SKM-1 (cell line): Measurements from ENCODE around the gene FBXW2.
A peak's percentile ranks its signal among the peaks of the same experiment; 100 is the strongest.

Source experiments
- DNase-seq: peaks from one replicate; lab custom pipeline; 2025; ENCODE audit not compliant: unreplicated experiment; lab: John Stamatoyannopoulos, UW

The FBXW2 gene

DNA sequence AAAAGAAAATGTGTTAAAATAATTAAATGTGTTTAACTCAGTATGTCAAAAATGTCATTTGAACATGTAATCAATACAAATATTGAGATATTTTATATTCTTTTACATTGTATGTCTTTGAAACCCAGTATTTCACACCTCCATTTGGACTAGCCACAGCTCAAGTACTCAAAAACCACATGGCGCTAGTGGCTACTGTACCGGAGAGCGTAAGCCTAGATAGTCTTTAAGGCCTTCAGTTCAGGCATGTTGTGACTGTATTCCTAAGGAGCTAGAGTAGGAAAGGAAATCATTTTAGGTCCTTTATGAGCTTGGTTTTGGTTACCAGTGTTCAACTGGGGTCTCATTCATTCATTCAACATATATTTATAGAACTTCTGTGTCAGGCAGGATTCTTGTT lies 12.8 kb downstream of the FBXW2 start:
- DNase-seq, result no peak

DNA sequence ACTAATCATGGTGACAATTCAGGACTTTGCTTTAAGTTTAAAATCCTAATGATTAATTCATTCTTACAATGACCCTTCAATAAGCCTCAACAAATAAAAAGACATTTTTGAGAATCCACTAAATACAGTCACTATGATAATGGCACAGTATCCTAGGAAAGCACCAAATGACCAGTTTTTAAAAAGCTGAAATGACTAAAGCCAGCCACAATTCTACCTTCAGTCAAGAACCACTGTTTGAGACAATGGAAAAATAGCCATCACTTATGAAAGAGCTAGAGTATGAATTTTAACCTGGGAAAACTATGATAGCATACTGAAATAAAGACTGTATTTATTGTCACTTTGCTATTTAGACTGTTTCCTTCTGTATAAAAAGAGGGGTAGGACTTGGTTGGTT lies 14.0 kb downstream of the FBXW2 start:
- DNase-seq, result no peak

DNA sequence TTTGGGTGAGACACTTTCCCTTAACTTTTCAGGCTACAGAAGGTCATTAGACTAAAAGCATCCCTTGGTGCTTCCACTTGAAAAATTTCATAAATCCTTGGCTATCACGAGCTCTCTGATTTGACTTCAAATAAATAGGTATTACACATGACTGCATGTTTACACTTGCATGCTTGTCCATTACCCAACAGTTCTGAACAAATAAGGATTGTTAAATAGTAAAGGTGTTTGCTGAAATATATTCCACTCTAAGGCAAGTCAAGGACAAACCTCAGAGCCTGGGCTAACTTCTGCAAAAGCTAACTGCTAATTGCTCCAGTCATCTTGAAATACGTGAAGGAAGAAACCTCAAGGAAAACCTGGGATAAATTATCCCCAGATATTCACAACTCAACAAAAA lies 14.5 kb downstream of the FBXW2 start:
- DNase-seq, result no peak

DNA sequence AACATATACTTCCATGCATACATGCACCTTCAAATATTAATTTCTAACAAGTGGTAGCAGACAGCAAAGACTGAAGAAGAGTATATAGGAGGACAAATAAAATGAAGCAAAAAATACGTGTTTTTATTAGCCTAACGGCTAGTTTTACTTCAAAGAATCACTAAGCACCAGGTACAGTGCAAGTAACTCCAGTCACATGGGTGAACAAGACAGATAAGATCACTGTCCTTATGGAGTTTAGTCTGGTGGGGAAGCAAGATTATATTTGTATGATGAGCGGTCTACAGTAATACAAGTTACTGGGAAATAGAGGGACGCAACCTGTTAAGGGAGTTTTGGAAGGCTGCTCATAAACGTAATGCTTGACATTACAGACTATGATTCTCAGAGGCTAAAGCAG lies 16.0 kb downstream of the FBXW2 start:
- DNase-seq, result no peak

DNA sequence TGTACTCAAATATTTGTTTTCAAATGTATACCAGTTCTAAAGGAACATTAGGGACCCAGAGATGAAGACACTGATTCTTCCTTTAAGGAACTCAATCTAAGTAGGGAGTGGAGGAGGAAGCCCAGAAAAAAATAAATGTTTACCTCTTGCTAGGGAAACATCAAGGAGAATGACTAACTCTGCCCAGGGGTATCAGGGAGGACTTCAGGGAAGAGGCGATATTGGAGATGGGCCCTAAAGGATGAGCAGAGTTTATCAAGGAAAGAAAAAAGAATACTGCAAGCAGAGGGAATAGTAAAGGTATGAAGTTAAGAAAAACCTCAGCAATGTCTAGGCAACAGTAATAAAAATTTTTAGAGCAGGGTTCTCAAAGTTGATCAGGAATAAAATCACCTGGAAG lies 16.4 kb downstream of the FBXW2 start:
- DNase-seq, result no peak

DNA sequence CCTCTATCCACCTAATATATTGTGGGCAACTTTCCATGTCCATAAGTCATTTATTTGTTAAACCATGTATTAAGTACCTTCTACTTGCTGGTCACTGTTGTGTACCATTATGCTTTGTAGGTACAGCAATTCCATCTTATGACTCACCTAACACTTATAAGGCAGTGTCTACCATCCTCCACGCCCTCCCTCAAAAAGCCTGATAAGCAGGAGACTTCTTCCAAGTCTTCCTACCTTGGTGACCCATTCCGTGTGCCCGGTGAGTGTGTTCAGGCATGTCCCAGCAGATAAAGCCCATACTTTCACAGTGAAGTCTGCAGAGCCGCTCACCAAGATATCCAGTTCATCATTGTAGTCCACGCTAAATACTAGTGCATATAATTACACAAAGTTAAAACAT lies 17.4 kb downstream of the FBXW2 start:
- DNase-seq, result no peak

DNA sequence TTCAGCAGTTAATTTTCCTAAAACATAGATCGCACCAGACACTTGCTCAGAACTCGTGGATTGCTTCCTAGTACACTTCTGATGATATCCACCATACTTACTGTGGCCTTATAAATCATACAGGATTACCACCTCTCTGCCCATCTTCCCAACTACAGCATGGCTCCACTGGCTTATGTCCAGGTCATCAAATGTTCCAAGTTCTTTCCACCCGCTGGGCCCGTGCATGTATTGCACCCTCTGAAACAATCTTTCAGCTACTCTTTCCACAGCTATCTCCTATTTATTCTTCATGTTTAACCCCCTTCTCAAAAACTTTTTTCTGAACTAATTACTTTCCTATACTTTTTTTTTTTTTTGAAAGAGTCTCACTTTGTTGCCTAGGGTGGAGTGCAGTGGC lies 18.5 kb downstream of the FBXW2 start:
- no peak for DNase-seq

DNA sequence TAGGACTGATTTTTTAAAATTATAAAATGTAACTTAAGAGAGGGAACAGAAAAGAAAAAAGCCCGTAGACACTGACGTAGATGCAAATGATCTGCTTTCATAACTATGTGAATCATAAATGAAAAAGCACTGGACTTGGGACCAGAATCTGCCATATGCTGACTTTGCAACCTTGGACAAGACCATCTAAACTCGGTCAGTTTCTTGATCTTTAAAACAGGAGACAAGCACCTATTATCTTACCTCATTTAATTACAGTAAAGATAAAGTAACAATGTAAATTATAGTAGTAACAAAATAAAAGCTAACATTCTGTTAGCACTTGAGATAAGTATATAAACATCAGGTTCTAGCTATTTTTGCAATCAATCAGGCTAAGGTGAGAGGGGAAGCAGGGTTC lies 20.0 kb downstream of the FBXW2 start:
- no peak for DNase-seq

DNA sequence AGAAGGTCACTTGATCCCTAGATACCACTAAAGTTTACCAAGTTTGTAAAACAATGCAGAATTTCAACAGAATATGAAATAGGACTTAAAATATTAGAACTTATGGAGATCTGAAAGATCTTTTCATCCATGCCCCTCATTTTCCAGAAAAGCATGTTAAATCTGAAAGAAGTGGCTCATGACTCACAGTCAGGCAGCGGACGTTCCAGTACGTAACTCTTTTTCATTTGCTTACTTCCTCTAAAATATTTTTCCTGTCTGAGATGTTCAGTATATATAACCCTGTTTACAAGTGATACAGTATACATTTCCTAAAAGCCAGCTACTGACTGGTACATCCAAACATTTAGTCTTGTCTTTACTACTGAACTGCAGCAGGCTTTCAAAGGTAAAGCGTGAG lies 22.3 kb downstream of the FBXW2 start:
- DNase-seq, result no peak

DNA sequence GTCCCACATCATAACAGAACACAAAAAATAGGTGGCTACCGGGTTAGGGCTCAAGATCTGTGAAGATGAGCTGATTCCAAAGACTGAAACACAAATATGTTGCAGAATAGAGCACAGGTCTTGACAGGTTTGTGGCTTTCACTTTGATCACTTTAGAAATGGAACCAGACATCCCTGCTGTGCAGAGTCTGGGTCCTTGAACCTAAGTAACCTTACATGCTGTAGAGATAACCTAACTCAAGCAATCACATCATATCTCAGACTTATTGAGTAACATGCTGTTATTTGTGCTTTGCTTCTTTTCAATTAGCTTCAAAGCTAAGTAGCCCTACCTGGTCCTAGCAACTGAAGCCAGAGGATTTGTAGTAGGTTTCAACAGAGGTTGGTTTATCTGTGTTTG lies 24.3 kb downstream of the FBXW2 start:
- DNase-seq, result no peak

DNA sequence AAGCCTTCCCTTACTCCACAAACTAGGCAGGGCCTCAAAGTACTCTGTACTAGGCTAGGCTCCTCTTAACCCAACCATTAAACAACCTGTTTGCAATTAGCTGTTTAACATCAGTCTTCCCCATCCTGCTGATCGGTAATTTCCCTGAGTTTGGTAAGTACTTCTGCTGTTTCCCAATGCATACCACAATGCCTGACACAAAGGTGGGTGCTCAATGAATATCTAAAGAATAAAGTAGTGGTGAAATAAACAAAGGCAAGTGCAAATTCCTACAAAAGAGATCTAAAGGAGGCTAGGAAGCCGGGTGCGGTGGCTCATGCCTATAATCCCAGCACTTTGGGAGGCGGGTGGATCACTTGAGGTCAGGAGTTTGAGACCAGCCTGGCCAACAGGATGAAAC lies 25.0 kb downstream of the FBXW2 start:
- DNase-seq, result no peak

DNA sequence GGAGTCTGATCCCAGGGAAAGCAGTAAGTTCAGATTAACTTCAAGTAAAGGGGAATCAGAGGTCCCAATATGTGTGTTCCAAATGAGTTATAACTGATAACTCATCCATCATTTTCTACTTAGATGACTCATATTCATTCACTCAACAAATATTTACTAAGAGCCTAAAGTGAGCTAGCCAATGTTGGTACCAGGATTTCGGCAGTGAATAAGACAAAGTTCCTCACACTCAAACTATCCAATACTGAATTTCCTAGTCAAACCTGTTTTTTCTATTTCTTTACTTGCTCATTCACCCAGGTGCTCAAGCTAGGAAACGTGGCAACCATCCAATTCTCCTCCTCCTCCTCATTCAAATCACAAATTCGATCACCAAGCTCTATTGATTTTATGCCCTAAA lies 25.8 kb downstream of the FBXW2 start:
- DNase-seq, result no peak

DNA sequence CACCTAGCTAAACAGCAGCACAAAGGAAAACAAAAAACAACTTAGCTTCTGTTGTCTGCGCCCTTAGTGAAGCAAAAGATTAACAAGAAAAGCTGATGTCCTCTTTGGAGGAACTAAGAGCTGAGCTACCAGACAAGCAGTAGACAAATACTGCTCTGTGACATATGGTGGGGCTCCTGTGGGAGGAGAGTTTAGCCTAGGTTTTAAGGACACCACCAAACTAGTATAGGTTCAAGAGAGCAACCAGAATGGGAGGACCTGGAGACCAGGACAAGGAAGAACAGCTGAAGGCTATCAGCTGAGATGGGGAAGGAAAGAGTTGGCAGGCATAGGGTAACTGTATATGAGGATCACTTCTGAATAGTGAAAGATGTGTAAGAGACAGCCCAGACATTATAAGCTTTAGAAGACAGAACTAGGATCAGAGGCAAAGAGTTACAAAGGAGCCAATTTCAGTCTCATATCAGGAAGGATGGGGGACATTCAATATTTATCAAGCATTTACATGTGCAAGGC lies 27.2 kb downstream of the FBXW2 start:
- DNase-seq, result no peak

DNA sequence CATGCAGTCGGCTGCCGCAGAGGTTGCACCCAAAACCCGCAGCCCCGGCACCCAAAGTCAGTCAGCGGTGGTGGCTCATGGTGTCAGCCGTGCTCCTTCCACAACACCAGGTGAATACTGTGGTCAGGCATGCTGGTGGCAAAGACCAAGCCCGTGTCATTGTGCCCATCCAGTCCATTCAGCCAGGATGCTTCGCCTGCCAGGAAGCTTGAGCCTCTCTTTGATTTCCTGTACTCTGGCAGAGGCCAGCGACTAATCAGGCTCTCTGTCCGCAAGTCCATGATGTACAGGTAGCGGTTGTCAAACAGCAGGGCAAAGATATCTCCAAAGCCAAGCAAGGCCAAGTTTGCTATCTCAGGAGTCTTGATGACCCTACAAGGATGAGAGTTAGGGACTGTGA lies 28.7 kb downstream of the FBXW2 start:
- no peak for DNase-seq

DNA sequence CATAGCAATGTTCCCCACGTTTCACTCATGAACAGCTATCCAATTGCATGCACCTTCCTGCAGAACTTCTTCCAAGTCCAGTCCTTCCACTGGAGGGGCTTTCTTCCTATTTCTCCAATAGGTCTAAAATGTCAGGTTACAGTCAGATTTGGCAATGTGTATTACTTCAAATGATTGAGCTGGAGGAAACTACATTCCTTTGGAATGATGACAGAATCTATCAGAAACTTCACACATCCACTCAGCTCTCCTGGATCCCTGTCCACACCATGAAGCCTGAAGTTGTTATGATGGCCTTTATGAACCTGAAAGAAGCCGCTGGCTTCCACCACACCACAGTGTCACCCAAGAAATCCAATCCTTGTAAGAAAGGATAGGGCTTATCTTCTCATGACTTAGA lies 32.2 kb downstream of the FBXW2 start:
- no peak for DNase-seq

DNA sequence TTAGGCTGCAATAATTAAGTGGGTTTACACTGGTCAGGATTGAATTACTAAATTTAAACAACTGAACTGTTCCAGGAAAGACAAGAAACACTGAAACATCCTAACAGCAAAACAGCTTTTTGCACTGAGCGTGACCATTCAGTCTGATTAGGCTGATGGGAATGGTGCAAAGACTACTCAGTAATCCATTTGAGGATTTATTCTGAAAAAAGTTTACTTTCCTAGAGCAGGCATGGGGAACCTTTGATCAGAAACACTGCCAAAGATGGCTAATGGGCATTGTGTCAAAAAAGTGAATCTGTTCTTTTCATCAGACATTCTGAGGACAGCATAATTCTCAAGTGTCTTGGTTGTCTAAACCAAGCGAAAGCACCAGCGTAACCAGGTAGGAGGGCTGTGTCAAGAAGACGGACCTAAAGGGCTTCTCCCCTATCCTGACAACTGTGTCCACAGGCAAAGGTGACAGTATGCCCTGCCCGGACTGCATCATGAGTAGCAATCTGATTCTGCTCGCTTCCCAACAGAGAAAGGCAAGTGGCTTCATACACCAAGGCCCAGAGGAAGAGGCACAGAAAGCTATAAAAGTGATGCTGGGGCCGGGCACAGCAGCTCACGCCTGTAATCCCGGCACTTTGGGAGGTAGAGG lies 33.3 kb downstream of the FBXW2 start:
- no peak for DNase-seq

DNA sequence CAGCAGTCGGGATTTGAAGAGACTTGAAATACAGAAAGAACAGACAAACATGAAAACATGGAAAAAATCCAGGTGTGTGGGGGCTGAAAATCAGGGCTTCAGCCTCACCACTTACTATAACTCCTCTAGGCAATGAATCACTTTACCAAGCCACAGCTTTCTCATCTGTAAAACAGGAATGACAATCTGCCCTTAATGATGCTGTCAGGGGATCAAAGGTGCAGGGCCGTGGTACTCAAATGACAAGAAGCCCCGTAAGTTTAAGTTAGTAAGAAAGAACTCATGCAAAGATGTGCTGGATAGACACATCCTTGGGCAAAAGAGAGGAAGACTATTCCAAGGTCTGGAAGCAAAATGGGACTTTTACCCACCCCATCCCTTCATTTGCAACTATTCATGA lies 34.7 kb downstream of the FBXW2 start:
- no peak for DNase-seq

DNA sequence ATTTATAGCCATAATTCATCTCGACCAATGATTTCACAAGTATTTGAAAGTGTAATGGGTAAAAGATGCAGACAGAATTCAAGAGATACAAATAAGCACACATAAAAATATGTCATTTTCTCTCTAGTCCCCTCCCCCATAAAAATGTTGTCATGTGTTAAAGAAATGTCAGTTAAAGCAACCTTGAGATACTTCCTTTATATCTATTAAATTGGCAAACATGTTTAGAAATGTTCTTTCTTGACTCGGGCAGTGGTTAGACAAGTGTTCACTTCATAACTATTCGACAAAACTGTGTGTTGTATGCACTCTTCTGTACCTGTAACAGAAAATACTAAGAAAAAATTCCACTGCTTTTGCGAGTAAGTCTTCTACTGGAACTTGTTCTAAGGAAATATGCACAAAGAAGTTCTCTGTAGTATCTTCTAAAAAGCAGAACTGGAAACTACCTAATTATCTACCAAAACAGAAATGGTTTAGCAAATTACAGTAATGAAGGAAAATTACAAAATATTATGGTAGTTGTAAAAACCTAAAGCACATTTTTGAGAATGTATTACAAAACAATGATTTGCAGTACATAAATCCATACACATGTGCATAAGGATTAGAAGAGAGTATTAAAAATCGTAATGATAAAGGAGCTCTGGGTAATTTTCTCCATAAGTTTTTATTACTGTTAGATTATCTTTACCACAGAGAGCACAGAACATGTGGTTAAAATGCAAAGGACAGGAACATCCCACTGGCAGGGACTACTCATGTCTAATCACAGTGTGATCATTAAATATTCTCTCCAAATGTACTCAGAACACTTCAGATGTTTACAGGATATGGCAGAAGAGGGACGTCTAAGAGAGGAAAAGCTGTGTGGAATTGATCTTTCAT lies 35.9 kb downstream of the FBXW2 start:
- no peak for DNase-seq

DNA sequence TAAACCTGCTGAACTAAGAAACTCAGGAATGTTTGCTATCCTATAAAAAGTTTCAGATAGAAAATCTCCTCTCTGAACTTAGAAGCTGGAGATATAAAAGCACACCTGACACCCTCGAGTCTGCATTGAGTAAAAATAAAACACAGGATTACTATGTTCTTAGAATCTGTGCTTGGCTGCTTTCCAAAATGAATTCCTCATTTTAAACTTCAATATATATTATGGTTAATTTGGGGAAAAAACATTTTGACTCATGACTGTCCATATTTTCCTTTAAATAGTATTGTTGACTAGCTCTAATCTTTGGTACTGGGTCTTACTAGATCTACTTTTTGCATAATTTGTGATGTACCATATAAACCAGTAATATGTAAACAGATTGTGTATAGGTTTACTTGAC lies 36.7 kb downstream of the FBXW2 start:
- DNase-seq, result no peak

DNA sequence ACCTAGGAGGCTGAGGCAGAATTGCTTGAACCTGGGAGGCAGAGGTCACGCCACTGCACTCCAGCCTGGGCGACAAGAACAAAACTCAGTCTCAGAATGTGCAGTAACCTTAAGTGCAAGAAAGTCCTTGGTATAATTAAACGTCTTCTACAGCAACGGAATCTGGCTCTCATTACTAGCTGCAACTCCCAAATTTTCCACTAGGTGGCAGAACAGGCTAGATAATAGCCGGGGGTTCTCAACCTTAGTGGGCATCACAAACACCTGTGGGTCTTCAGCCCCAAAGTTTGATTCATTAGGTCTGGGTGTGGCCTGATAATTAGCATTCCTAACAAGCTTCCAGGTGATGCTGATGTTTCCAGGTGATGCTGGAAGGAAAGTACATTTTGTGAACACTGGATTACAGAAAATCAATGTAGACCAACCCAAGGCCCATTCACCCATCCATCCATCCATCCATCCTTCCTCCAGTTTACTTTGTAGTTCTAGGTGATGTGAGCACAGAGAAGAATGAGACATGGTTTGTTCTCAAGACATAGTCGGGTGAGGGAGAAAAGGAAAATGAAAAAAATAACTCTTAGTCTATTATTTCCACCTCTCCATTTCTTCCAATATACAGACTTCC lies 37.3 kb downstream of the FBXW2 start:
- peak; percentile 62 for DNase-seq

DNA sequence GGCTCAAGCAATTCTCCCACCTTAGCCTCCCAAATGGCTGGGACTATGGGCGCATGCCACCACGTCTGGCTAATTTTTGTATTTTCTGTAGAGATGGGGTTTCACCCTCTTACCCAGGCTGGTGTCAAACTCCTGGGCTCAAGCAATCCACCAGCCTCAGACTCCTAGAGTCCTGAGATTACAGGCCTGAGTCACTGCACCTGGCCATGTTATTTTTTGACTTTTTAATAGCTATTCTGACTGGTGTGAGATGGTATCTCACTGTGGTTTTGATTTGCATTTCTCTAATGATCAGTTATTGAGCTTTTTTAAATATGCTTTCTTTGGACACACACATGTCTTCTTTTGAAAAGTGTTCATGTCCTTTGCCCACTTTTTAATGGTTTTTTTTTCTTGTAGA lies 38.2 kb downstream of the FBXW2 start:
- DNase-seq, result no peak

DNA sequence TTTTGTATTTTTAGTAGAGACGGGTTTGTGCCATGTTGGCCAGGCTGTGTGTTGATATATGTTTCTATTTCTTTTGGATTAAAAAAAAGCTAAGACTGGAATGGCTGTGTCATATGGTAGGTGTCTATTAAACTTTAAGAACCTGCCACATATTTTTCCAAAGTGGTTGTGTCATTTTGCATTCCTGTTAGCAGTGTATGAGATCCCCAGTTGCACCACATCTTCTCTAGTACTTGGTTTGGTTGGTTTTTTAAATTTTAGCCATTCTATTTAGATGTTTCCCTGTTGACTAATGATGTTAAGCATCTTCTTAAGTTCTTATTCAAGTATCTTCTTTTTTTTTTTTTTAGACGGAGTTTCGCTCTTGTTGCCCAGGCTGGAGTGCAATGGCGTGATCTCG lies 42.8 kb downstream of the FBXW2 start:
- no peak for DNase-seq
